SK-N-SH (cell line): Measurements from ENCODE around the gene PKP4. TPM values are rescaled to one million over a fixed set of nuclear protein-coding genes. Genes with fewer than 3 reads are reported as not detected.

ENCODE experiments used
- CTCF ChIA-PET: fragments of 300-600, 350-600 bp; formaldehyde crosslinking; extraction: SDS; loops from one replicate; lab custom pipeline; 2021; lab: Yijun Ruan, JAX
- POLR2A ChIA-PET: fragments of 350-600 bp; sonication (Branson Sonifier 250); formaldehyde crosslinking; extraction: SDS; loops from one replicate; lab custom pipeline; 2020; ENCODE audit warnings: antibody characterized with exemption, inconsistent platforms; lab: Yijun Ruan, JAX
- DNase-seq: peaks from one replicate; pipeline ENCODE4 v3.0.0; 2012
- H2AFZ ChIP-seq: fragments of 200-600 bp; sonication (generic); 2 replicates; pipeline ENCODE4 v1.8.1; 2016; ENCODE audit warnings: antibody characterized with exemption, mild to moderate bottlenecking, low read depth
- H3F3A ChIP-seq: fragments of 200-600 bp; sonication (generic); replicated peaks from 2 replicates; pipeline ENCODE3; 2016; ENCODE audit warnings: antibody characterized with exemption, mild to moderate bottlenecking; ENCODE audit not compliant: insufficient read depth
- H3K27ac ChIP-seq, 2 experiments: fragments of 200-500 bp in 1 of 2; fragments of 200-600 bp in 1 of 2; sonication (Bioruptor generic) in 1 of 2; sonication (generic), shearing (Covaris generic) in 1 of 2; 2 replicates each; pipeline versions ENCODE4 v1.5.1 to v1.6.1; 2014 to 2016; ENCODE audit warnings: low read depth in 2 of 2, inconsistent platforms in 1 of 2, low read length in 1 of 2, mild to moderate bottlenecking in 1 of 2, mixed read lengths in 1 of 2
- H3K27me3 ChIP-seq: fragments of 200-600 bp; sonication (generic), shearing (Covaris generic); 2 replicates; pipeline ENCODE4 v1.6.1; 2016; ENCODE audit warnings: mixed run types; ENCODE audit not compliant: insufficient read depth
- H3K36me3 ChIP-seq, 2 experiments: fragments of 200-500 bp in 1 of 2; fragments of 200-600 bp in 1 of 2; sonication (Bioruptor generic) in 1 of 2; sonication (generic) in 1 of 2; replicated peaks in 1 of 2; 2 replicates each; pipeline versions ENCODE3 to v1.5.1; 2014 to 2016; ENCODE audit warnings: low read length in 1 of 2, mild to moderate bottlenecking in 1 of 2; ENCODE audit not compliant: insufficient read depth in 2 of 2, control insufficient read depth in 1 of 2
- H3K4me1 ChIP-seq, 2 experiments: fragments of 200-500 bp in 1 of 2; fragments of 200-600 bp in 1 of 2; sonication (Bioruptor generic) in 1 of 2; sonication (generic), shearing (Covaris generic) in 1 of 2; 2 replicates each; pipeline versions ENCODE4 v1.5.1 to v1.6.1; 2014 to 2016; ENCODE audit warnings: low read depth in 1 of 2, low read length in 1 of 2, mixed run types in 1 of 2; ENCODE audit not compliant: insufficient read depth in 2 of 2, control insufficient read depth in 1 of 2
- H3K4me2 ChIP-seq: fragments of 200-600 bp; sonication (generic), shearing (Covaris generic); 2 replicates; pipeline ENCODE4 v1.6.1; 2017; ENCODE audit warnings: mixed run types
- H3K4me3 ChIP-seq, 2 experiments: fragments of 200-500 bp in 1 of 2; fragments of 200-600 bp in 1 of 2; sonication (Bioruptor generic) in 1 of 2; sonication (generic), shearing (Covaris generic) in 1 of 2; 2 replicates each; pipeline versions ENCODE4 v1.5.1 to v1.8.1; 2014 to 2016; ENCODE audit warnings: low read depth in 2 of 2, inconsistent platforms in 1 of 2, low read length in 1 of 2, mild to moderate bottlenecking in 1 of 2, mixed read lengths in 1 of 2, moderate library complexity in 1 of 2
- H3K79me2 ChIP-seq: fragments of 200-600 bp; sonication (generic); 2 replicates; pipeline ENCODE4 v1.8.1; 2017; ENCODE audit warnings: mild to moderate bottlenecking; ENCODE audit not compliant: insufficient read depth
- H3K9ac ChIP-seq: fragments of 200-600 bp; sonication (generic); 2 replicates; pipeline ENCODE4 v1.6.1; 2017; ENCODE audit warnings: mixed run types
- H3K9me2 ChIP-seq: fragments of 200-600 bp; sonication (generic); 2 replicates; pipeline ENCODE4 v1.6.1; 2017; ENCODE audit warnings: mixed run types
- H3K9me3 ChIP-seq: fragments of 200-600 bp; sonication (generic); 2 replicates; pipeline ENCODE4 v1.6.1; 2017; ENCODE audit warnings: mixed run types, mild to moderate bottlenecking, moderate library complexity
- H4K20me1 ChIP-seq: fragments of 200-600 bp; sonication (generic); 2 replicates; pipeline ENCODE4 v1.6.1; 2017; ENCODE audit warnings: mild to moderate bottlenecking, mixed run types; ENCODE audit not compliant: insufficient read depth
- CHD2 ChIP-seq: fragments of 150-350 bp; IDR thresholded peaks from 2 replicates; pipeline ENCODE4 v1.6.1; 2018; ENCODE audit warnings: low read length; ENCODE audit not compliant: partially characterized antibody
- ELF1 ChIP-seq: IDR thresholded peaks from 2 replicates; pipeline ENCODE4 v1.4.0; 2012
- EZH2phosphoT487 ChIP-seq: fragments of 200-600 bp; sonication (generic); IDR thresholded peaks from 2 replicates; pipeline ENCODE4 v1.6.1; 2017; ENCODE audit warnings: low read depth, mixed run types, mild to moderate bottlenecking, antibody characterized with exemption, moderate library complexity, borderline replicate concordance
- FOSL2 ChIP-seq: IDR thresholded peaks from 2 replicates; pipeline ENCODE4 v1.4.0; 2012; ENCODE audit warnings: low read depth, mild to moderate bottlenecking, moderate library complexity, borderline replicate concordance
- FOXJ3 ChIP-seq: sonication (generic); formaldehyde crosslinking; IDR thresholded peaks from 2 replicates; pipeline ENCODE4 v1.5.1; 2020; ENCODE audit warnings: mild to moderate bottlenecking, missing genetic modification reagents
- FOXM1 ChIP-seq: IDR thresholded peaks from 2 replicates; pipeline ENCODE4 v1.4.0; 2012; ENCODE audit warnings: low read depth, mild to moderate bottlenecking
- POLR2AphosphoS5 ChIP-seq: IDR thresholded peaks from 2 replicates; pipeline ENCODE4 v1.6.1; 2012; ENCODE audit warnings: low read depth, low read length
- RCOR1 ChIP-seq: fragments of 150-350 bp; IDR thresholded peaks from 2 replicates; pipeline ENCODE4 v1.6.1; 2017; ENCODE audit warnings: antibody characterized with exemption, low read length
- WGBS: methylation state at CpG from one replicate; pipeline ENCODE4 v1.1.6; 2017; ENCODE audit warnings: low lambda C conversion rate; 5-methylcytosine and 5-hydroxymethylcytosine counted together
- polyA plus RNA-seq, 3 experiments: library from polyadenylated mRNA; depleted of rRNA; stranded (reverse); fragments of >200 nt; gene quantifications; 2 replicates each; pipeline ENCODE4 v1.2.3, GENCODE V29; 2012
- TF ChIP-seq, protein P1 (sequence below): fragments of 200-600 bp; sonication (generic); IDR thresholded peaks from 2 replicates; pipeline ENCODE4 v1.6.1; 2017; ENCODE audit warnings: antibody characterized with exemption, mild to moderate bottlenecking, moderate library complexity

Gene PKP4
- polyA plus RNA-seq, 1 of the 3 experiments (the other 2 are of a cell fraction) = 10.9 TPM

- Histone ChIP-seq H3K79me2 (no peaks in the 10 kb centered on the region; the same call in 1 of the 2 replicates), H4K20me1 (no peaks in the 10 kb centered on the region), H3F3A (peaks cover 5% of the 10 kb centered on the region), H3K4me3 (no peak overlapping the region), H3K9me2 (no peaks in the 10 kb centered on the region), H3K27ac (no peak overlapping the region), H3K36me3 (no peaks in the 10 kb centered on the region), H3K27me3 (no peaks in the 10 kb centered on the region), H3K9ac (no peak overlapping the region), H3K4me1 (peaks cover 0 to 14% of the 10 kb centered on the region in 2 experiments; a peak in 2 of 4 replicates), H3K9me3 (no peaks in the 10 kb centered on the region), H3K4me2 (no peak overlapping the region), H2AFZ (no peak overlapping the region)
- no peak for TF ChIP-seq CHD2
- TF ChIP-seq FOXJ3 = no peak
- no peak for TF ChIP-seq FOSL2
- no peak for TF ChIP-seq POLR2AphosphoS5
- no peak for TF ChIP-seq EZH2phosphoT487
- no peak for TF ChIP-seq ELF1
- POLR2A ChIA-PET = no interaction called here
- CTCF ChIA-PET = interaction anchor here (1.4 kb wide), 1 partner anchor 202 kb away, joined by 3 read pairs; no protein-coding TSS in a partner anchor
- no peak for DNase-seq
- 84% methylated on average over 2 of the region's 2 CpGs for WGBS
These were observed 87.2 kb downstream of the PKP4 start for GRCh38 chr2:158543957-158544356.

GRCh38 chr2:158544998-158545397, 88.2 kb downstream of the PKP4 start:
- Histone ChIP-seq H4K20me1 (no peaks in the 10 kb centered on the region), H3K27ac (no peak overlapping the region), H3K9me2 (no peaks in the 10 kb centered on the region), H3K9ac (no peak overlapping the region), H3K4me3 (no peak overlapping the region), H3F3A (no peaks in the 10 kb centered on the region), H3K4me1 (0 out of 4 replicates have a peak, but pooled peaks cover 0 to 5% of the 10 kb centered on the region in 2 experiments), H3K9me3 (no peaks in the 10 kb centered on the region), H3K27me3 (no peaks in the 10 kb centered on the region), H3K4me2 (no peak overlapping the region), H3K79me2 (no peaks in the 10 kb centered on the region), H3K36me3 (no peaks in the 10 kb centered on the region), H2AFZ (no peak overlapping the region)
- 100% methylated on average over 1 of the region's 1 CpG for WGBS
- no peak for DNase-seq
- ChIA-PET POLR2A (no interaction called here), CTCF (interaction anchor here (0.9 to 1.3 kb wide), 2 partner anchors 196 to 200 kb away, joined by 3 to 5 read pairs; no protein-coding TSS in a partner anchor)
- TF ChIP-seq FOSL2 (no peak), RCOR1 (no peak), FOXM1 (no peak)
- TF ChIP-seq, protein P1, sequence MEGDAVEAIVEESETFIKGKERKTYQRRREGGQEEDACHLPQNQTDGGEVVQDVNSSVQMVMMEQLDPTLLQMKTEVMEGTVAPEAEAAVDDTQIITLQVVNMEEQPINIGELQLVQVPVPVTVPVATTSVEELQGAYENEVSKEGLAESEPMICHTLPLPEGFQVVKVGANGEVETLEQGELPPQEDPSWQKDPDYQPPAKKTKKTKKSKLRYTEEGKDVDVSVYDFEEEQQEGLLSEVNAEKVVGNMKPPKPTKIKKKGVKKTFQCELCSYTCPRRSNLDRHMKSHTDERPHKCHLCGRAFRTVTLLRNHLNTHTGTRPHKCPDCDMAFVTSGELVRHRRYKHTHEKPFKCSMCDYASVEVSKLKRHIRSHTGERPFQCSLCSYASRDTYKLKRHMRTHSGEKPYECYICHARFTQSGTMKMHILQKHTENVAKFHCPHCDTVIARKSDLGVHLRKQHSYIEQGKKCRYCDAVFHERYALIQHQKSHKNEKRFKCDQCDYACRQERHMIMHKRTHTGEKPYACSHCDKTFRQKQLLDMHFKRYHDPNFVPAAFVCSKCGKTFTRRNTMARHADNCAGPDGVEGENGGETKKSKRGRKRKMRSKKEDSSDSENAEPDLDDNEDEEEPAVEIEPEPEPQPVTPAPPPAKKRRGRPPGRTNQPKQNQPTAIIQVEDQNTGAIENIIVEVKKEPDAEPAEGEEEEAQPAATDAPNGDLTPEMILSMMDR = no peak
